Panc1 (cell line): ENCODE data around the gene ATXN7L1. TPM values are rescaled to one million over a fixed set of nuclear protein-coding genes. Genes with fewer than 3 reads are reported as not detected.

ENCODE experiments used
- ATAC-seq: fragments of 200-7000 bp; cut with Tn5 transposase; 2 replicates; pipeline ENCODE4 v1.9.1; 2020; ENCODE audit warnings: mild to moderate bottlenecking, moderate library complexity
- BruUV-seq: library from RNA; stranded (reverse); fragments of 400-500 nt; replicated peaks from 2 replicates; lab custom pipeline; 2021; lab: Mats Ljungman, UMichigan
- CTCF ChIA-PET: fragments of 300-600 bp; sonication (Branson Sonifier 250); formaldehyde crosslinking; loops from one replicate; lab custom pipeline; 2022; ENCODE audit warnings: antibody characterized with exemption; lab: Charles Lee
- POLR2A ChIA-PET: fragments of 300-600 bp; sonication (Branson Sonifier 250); formaldehyde crosslinking; loops from one replicate; lab custom pipeline; 2022; ENCODE audit warnings: antibody characterized with exemption; lab: Charles Lee
- DNase-seq: peaks from one replicate; pipeline ENCODE4 v3.0.0-alpha.2; 2010; ENCODE audit warnings: low read depth, low spot score
- H3K27ac ChIP-seq: 2 replicates; pipeline ENCODE4 v1.5.1; 2011; ENCODE audit warnings: mild to moderate bottlenecking, low read length, inconsistent platforms
- H3K27me3 ChIP-seq: fragments of 200-500 bp; sonication (Bioruptor generic); 2 replicates; pipeline ENCODE4 v1.6.0; 2014; ENCODE audit warnings: low read length, inconsistent platforms; ENCODE audit not compliant: control insufficient read depth, insufficient read depth
- H3K36me3 ChIP-seq: fragments of 200-500 bp; sonication (Bioruptor generic); 2 replicates; pipeline ENCODE4 v1.5.1; 2014; ENCODE audit warnings: inconsistent platforms, mild to moderate bottlenecking, low read length, moderate library complexity; ENCODE audit not compliant: control insufficient read depth, insufficient read depth
- H3K4me1 ChIP-seq: 2 replicates; pipeline ENCODE4 v1.5.1; 2011; ENCODE audit warnings: inconsistent platforms, mild to moderate bottlenecking, low read length, moderate library complexity; ENCODE audit not compliant: control insufficient read depth, insufficient read depth
- H3K4me3 ChIP-seq, 2 experiments: 2 replicates each; pipeline ENCODE4 v1.5.1; 2011 to 2012; ENCODE audit warnings: low read depth in 2 of 2, low read length in 2 of 2, mild to moderate bottlenecking in 2 of 2, inconsistent platforms in 1 of 2, moderate library complexity in 1 of 2
- H3K9me3 ChIP-seq: fragments of 200-500 bp; sonication (Bioruptor generic); 2 replicates; pipeline ENCODE4 v1.5.1; 2014; ENCODE audit warnings: low read depth, mild to moderate bottlenecking, inconsistent platforms, low read length, moderate library complexity; ENCODE audit not compliant: control insufficient read depth, insufficient read depth
- CTCF ChIP-seq: fragments of 450-650 bp; IDR thresholded peaks from 2 replicates; pipeline ENCODE4 v1.5.1; 2017; ENCODE audit warnings: mild to moderate bottlenecking
- POLR2AphosphoS5 ChIP-seq: IDR thresholded peaks from 2 replicates; pipeline ENCODE4 v1.6.1; 2012; ENCODE audit warnings: mild to moderate bottlenecking, low read depth, low read length, moderate library complexity
- REST ChIP-seq, 2 experiments: IDR thresholded peaks; 2 replicates each; pipeline ENCODE4 v1.6.1; 2011 to 2012; ENCODE audit warnings: low read depth in 2 of 2, control low read depth in 1 of 2, low read length in 1 of 2, mild to moderate bottlenecking in 1 of 2, moderate library complexity in 1 of 2; ENCODE audit not compliant: insufficient read depth in 1 of 2
- SIN3A ChIP-seq: IDR thresholded peaks from 2 replicates; pipeline ENCODE4 v1.6.1; 2012; ENCODE audit warnings: low read depth, mild to moderate bottlenecking, low read length, moderate library complexity, borderline replicate concordance; ENCODE audit not compliant: insufficient read depth
- TCF7L2 ChIP-seq: IDR thresholded peaks from 2 replicates; pipeline ENCODE4 v1.6.1; 2011; ENCODE audit warnings: mild to moderate bottlenecking, low read depth, low read length, inconsistent platforms
- in situ Hi-C: cut with HindIII; loops from 2 replicates; pipeline ENCODE4 v1.10.0; 2016; ENCODE audit warnings: low sequenced_read_pairs, low pct_unique_long_range_greater_than_20kb
- intact Hi-C: fragments of 100-400 bp; cut with micrococcal nuclease; formaldehyde crosslinking; loops from one replicate; pipeline ENCODE4 v1.10.0; 2022; ENCODE audit not compliant: unreplicated experiment
- total RNA-seq: library from RNA; stranded (reverse); gene quantifications from one replicate; pipeline ENCODE4 v1.2.1, GENCODE V29; 2021; ENCODE audit not compliant: unreplicated experiment

ATXN7L1 gene
- total RNA-seq, 1 experiment from 2014 or later, result 10.8 TPM

- BruUV-seq, result no TSS peak
- CTCF ChIA-PET, result interaction anchor here (0.6 kb wide), 1 partner anchor 157 kb away, joined by 3 read pairs; no protein-coding TSS in a partner anchor
- ATAC-seq (no peak), DNase-seq (no peak)
- POLR2A ChIA-PET, result no interaction called here
- TF ChIP-seq REST (IDR thresholded peaks at IDR 0.05; ENCODE audit: insufficient read depth in 1 of 2, low read depth in 2 of 2, low read length in 1 of 2), result no peak
- no peak for TF ChIP-seq CTCF
- no peak for TF ChIP-seq TCF7L2
- TF ChIP-seq POLR2AphosphoS5, result no peak
- no peak for TF ChIP-seq SIN3A
- Histone ChIP-seq H3K27ac (no peak overlapping the region), H3K4me3 (no peak overlapping the region), H3K27me3 (no peaks in the 10 kb centered on the region), H3K9me3 (no peaks in the 10 kb centered on the region), H3K4me1 (peaks cover 25% of the 10 kb centered on the region), H3K36me3 (peaks cover 4% of the 10 kb centered on the region; the same call in 1 of the 2 replicates)
- in situ Hi-C loops (no loop called here), intact Hi-C loops (loop anchor here (5.0 to 10.0 kb wide), 4 partner anchors 115 to 225 kb away; no protein-coding TSS in a partner anchor)
Observed at GRCh38 chr7:105879782-105880181, 3.4 kb upstream of the ATXN7L1 start.

GRCh38 chr7:105878746-105879605 is 2.6 kb upstream of the ATXN7L1 start:
- CTCF ChIA-PET, result interaction anchor here (0.6 kb wide), 1 partner anchor 158 kb away, joined by 3 read pairs; no protein-coding TSS in a partner anchor
- TF ChIP-seq REST (IDR thresholded peaks at IDR 0.05; ENCODE audit: insufficient read depth in 1 of 2, low read depth in 2 of 2, low read length in 1 of 2), result no peak
- TF ChIP-seq CTCF, result no peak
- no peak for TF ChIP-seq SIN3A
- TF ChIP-seq TCF7L2, result no peak
- DNase-seq (no peak), ATAC-seq (no peak)
- intact Hi-C loops (loop anchor here (5.0 to 10.0 kb wide), 4 partner anchors 114 to 224 kb away; no protein-coding TSS in a partner anchor), in situ Hi-C loops (no loop called here)
- Histone ChIP-seq H3K27me3 (no peaks in the 10 kb centered on the region), H3K9me3 (no peaks in the 10 kb centered on the region), H3K27ac (no peak overlapping the region), H3K36me3 (peaks cover 4% of the 10 kb centered on the region; the same call in 1 of the 2 replicates), H3K4me3 (peak overlapping the region; percentile 71 to 84; a peak in 2 of 4 replicates), H3K4me1 (peaks cover 27% of the 10 kb centered on the region)
- BruUV-seq, result no TSS peak
- POLR2A ChIA-PET, result no interaction called here
